ENCODE data around the gene DIP2C. TPM values are rescaled to one million over a fixed set of nuclear protein-coding genes. Genes with fewer than 3 reads are reported as not detected.

The DIP2C gene
- total RNA-seq, 2 donors from 2014 or later, result 9.6 to 11.9 TPM

- intact Hi-C loops (cut with DNase I), result no loop called here
- Histone ChIP-seq H3K27me3 (no peaks in the 10 kb centered on the region), H3K4me3 (no peak overlapping the region), H3K4me1 (no peaks in the 10 kb centered on the region), H3K27ac (no peak overlapping the region), H3K9me3 (no peaks in the 10 kb centered on the region), H3K36me3 (replicated peaks in 1 of 2; ENCODE audit: insufficient read depth in 1 of 2, low read depth in 2 of 2) (peaks cover 0 to 8% of the 10 kb centered on the region in 2 donors)
- WGBS, 2 donors, result 83 to 89% methylated on average over 10 of the region's 10 CpGs
- ATAC-seq (no peak), DNase-seq (no peak)
- no peak for TF ChIP-seq POLR2A (IDR thresholded peaks at IDR 0.05)
- TF ChIP-seq CTCF (IDR thresholded peaks at IDR 0.05), result no peak
These were observed 409.8 kb downstream of the DIP2C start for GRCh38 chr10:279655-280054.

GRCh38 chr10:279232-279631, 410.2 kb downstream of the DIP2C start:
- Histone ChIP-seq H3K36me3 (replicated peaks in 1 of 2; ENCODE audit: insufficient read depth in 1 of 2, low read depth in 2 of 2) (peaks cover 0 to 8% of the 10 kb centered on the region in 2 donors), H3K9me3 (no peaks in the 10 kb centered on the region), H3K27me3 (no peaks in the 10 kb centered on the region), H3K4me3 (no peak overlapping the region), H3K27ac (no peak overlapping the region), H3K4me1 (no peaks in the 10 kb centered on the region)
- no peak for DNase-seq
- intact Hi-C loops (cut with DNase I), result no loop called here
- TF ChIP-seq CTCF (IDR thresholded peaks at IDR 0.05) (no peak), POLR2A (IDR thresholded peaks at IDR 0.05) (no peak)
- ATAC-seq, result no peak
- 90 to 94% methylated on average over 9 of the region's 9 CpGs for WGBS, 2 donors

- ATAC-seq, result no peak
- Histone ChIP-seq H3K27ac (no peak overlapping the region), H3K9me3 (no peaks in the 10 kb centered on the region), H3K27me3 (no peaks in the 10 kb centered on the region), H3K4me3 (no peak overlapping the region), H3K36me3 (replicated peaks in 1 of 2; ENCODE audit: insufficient read depth in 1 of 2, low read depth in 2 of 2) (peaks cover 0 to 8% of the 10 kb centered on the region in 2 donors), H3K4me1 (no peaks in the 10 kb centered on the region)
- intact Hi-C loops (cut with DNase I), result no loop called here
- TF ChIP-seq POLR2A (IDR thresholded peaks at IDR 0.05), result no peak
- no peak for DNase-seq
- 91 to 92% methylated on average over 5 of the region's 5 CpGs for whole genome bisulfite sequencing, 2 donors
These were observed 410.8 kb downstream of the DIP2C start for GRCh38 chr10:278707-279106.

DNA sequence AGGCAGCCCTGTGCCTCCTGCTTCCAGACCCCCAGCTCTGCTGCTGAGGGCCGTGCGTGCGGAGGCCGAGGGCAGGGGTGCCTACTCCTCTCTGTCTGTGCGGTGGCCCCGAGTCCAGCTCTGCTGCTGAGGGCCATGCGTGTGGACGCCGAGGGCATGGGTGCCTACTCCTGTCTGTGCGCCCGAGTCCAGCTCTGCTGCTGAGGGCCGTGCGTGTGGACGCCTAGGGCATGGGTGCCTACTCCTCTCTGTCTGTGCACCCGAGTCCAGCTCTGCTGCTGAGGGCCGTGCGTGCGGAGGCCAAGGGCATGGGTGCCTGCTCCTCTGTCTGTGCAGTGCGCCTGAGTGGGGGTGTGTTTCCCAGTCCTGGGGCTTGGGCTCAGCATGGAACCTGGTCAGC, 411.5 kb downstream of the DIP2C start:
- H3K27me3 ChIP-seq, result no peaks in the 10 kb centered on the region
- H3K4me1 ChIP-seq, result no peaks in the 10 kb centered on the region
- H3K36me3 ChIP-seq (replicated peaks in 1 of 2; ENCODE audit: insufficient read depth in 1 of 2, low read depth in 2 of 2), result peaks cover 0 to 8% of the 10 kb centered on the region in 2 donors
- ATAC-seq, result no peak
- no peak for DNase-seq
- H3K9me3 ChIP-seq, result no peaks in the 10 kb centered on the region
- no peak overlapping the region for H3K27ac ChIP-seq
- H3K4me3 ChIP-seq, result no peak overlapping the region
- 93% methylated on average over 6 to 19 of the region's 19 CpGs for WGBS, 2 donors
- intact Hi-C loops (cut with DNase I), result no loop called here
- no peak for TF ChIP-seq POLR2A (IDR thresholded peaks at IDR 0.05)

DNA sequence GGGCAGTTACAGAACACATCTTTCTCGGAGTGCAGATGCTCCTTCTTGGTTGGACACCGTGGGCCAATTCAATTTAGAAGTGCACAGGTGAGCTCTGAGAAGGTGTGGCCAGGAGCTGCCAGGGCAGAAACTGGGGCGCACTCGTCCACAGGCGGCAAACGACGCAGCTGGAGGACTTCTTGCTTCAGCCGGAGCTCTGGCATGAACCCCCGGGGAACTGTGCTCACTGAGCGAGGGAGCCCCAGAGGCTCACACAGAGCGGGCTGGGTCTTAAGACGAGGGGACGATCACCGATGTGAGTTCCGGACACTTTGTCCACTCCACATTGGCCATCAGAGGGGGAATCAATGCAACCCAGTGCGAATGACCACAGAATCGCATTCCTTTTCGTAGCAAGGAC, 413.8 kb downstream of the DIP2C start:
- 96 to 97% methylated on average over 11 to 18 of the region's 18 CpGs for WGBS, 2 donors
- intact Hi-C loops (cut with DNase I), result no loop called here
- Histone ChIP-seq H3K9me3 (no peaks in the 10 kb centered on the region), H3K4me3 (no peak overlapping the region), H3K4me1 (no peaks in the 10 kb centered on the region), H3K36me3 (replicated peaks in 1 of 2; ENCODE audit: insufficient read depth in 1 of 2, low read depth in 2 of 2) (peaks cover 0 to 4% of the 10 kb centered on the region in 2 donors), H3K27me3 (no peaks in the 10 kb centered on the region), H3K27ac (no peak overlapping the region)
- ATAC-seq (no peak), DNase-seq (no peak)
- no peak for TF ChIP-seq POLR2A (IDR thresholded peaks at IDR 0.05)
- no peak for TF ChIP-seq CTCF (IDR thresholded peaks at IDR 0.05)

DNA sequence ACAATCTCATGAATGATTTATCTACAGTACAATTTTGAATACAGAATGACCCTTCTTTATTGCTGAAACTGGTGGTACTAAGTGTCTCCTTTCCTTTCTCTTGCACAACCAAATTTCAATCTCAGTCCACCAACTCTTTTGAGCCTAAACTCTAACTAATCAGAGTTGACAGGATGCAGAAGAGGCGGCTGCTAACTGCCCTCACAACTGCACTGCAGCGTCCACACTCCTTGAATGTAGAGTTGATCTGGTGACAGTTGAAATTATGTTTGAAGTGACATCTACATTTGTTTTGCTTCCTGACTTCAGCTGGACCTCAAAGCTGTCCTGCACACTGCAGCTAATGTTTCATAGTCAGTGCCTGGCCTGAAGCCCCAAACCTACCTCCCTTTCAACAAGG, 414.6 kb downstream of the DIP2C start:
- no peak overlapping the region for H3K4me3 ChIP-seq
- 80 to 85% methylated on average over 2 of the region's 2 CpGs for WGBS, 2 donors
- intact Hi-C loops (cut with DNase I), result no loop called here
- DNase-seq (no peak), ATAC-seq (no peak)
- no peak overlapping the region for H3K27ac ChIP-seq
- no peaks in the 10 kb centered on the region for H3K9me3 ChIP-seq
- TF ChIP-seq POLR2A (IDR thresholded peaks at IDR 0.05), result no peak
- TF ChIP-seq CTCF (IDR thresholded peaks at IDR 0.05), result no peak
- H3K4me1 ChIP-seq, result no peaks in the 10 kb centered on the region
- peaks cover 0 to 4% of the 10 kb centered on the region in 2 donors for H3K36me3 ChIP-seq (replicated peaks in 1 of 2; ENCODE audit: insufficient read depth in 1 of 2, low read depth in 2 of 2)
- H3K27me3 ChIP-seq, result no peaks in the 10 kb centered on the region
